BLaER1 (cell line): ENCODE results near the gene SETD6.
A peak's percentile ranks its signal among the peaks of the same experiment; 100 is the strongest.

Experiments used
- H3K27ac ChIP-seq: shearing (Covaris generic); formaldehyde crosslinking; 2 replicates; pipeline ENCODE4 v1.8.1; 2022
- H3K27me3 ChIP-seq: shearing (Covaris generic); formaldehyde crosslinking; 2 replicates; pipeline ENCODE4 v1.8.1; 2022
- H3K36me3 ChIP-seq: shearing (Covaris generic); formaldehyde crosslinking; 2 replicates; pipeline ENCODE4 v1.8.1; 2022
- H3K4me1 ChIP-seq: shearing (Covaris generic); formaldehyde crosslinking; 2 replicates; pipeline ENCODE4 v1.8.1; 2022
- H3K4me2 ChIP-seq: shearing (Covaris generic); formaldehyde crosslinking; 2 replicates; pipeline ENCODE4 v1.8.1; 2022
- H3K4me3 ChIP-seq: shearing (Covaris generic); formaldehyde crosslinking; 2 replicates; pipeline ENCODE4 v1.8.1; 2022
- H3K9ac ChIP-seq: shearing (Covaris generic); formaldehyde crosslinking; 2 replicates; pipeline ENCODE4 v1.8.1; 2022
- H3K9me3 ChIP-seq: shearing (Covaris generic); formaldehyde crosslinking; 2 replicates; pipeline ENCODE4 v1.8.1; 2022
- H4K20me1 ChIP-seq: shearing (Covaris generic); formaldehyde crosslinking; 2 replicates; pipeline ENCODE4 v1.8.1; 2022
- Cebpa-rat ChIP-seq: shearing (Covaris generic); IDR thresholded peaks from 2 replicates; pipeline ENCODE4 v1.8.1; 2022

SETD6 gene

DNA sequence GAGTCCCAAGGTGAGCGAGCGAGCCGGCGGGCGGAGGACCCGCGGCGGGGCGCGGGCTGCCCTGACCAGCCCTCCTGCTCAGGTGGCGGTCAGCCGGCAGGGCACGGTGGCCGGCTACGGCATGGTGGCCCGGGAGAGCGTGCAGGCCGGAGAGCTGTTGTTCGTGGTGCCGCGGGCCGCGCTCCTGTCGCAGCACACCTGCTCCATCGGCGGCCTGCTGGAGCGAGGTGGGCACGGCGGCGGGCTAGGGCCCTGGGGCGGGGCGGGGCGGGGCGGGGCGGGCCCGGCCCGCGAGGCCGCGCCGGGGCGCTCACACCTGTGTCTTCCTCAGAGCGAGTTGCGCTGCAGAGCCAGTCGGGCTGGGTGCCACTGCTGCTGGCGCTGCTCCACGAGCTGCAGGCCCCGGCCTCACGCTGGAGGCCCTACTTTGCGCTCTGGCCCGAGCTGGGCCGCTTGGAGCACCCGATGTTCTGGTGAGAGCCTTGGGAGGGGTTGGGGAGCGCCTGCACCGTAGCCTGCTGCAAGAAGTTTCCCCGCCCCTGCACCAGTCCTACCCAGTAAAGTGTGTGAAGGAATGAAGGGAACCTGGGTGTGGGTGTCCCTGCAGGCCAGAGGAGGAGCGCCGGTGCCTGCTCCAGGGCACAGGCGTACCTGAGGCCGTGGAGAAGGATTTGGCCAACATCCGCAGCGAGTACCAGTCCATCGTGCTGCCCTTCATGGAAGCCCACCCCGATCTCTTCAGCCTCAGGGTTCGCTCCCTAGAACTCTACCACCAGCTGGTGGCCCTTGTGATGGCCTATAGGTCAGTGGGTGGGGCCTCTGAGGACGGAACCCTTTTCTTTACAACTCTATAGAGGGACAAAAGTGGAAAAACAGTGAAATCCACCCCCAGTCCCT is 802 bp downstream of the SETD6 start:
- Histone ChIP-seq H3K27ac (peak overlapping the region; percentile 83), H3K27me3 (no peaks in the 10 kb centered on the region), H3K36me3 (peaks cover 48% of the 10 kb centered on the region), H3K4me1 (peaks cover 28% of the 10 kb centered on the region), H3K9me3 (no peaks in the 10 kb centered on the region), H3K4me2 (peak overlapping the region; percentile 83), H3K9ac (peak overlapping the region; percentile 83), H3K4me3 (peak overlapping the region; percentile 88), H4K20me1 (peaks cover 50% of the 10 kb centered on the region)
- TF ChIP-seq Cebpa-rat, result no peak

DNA sequence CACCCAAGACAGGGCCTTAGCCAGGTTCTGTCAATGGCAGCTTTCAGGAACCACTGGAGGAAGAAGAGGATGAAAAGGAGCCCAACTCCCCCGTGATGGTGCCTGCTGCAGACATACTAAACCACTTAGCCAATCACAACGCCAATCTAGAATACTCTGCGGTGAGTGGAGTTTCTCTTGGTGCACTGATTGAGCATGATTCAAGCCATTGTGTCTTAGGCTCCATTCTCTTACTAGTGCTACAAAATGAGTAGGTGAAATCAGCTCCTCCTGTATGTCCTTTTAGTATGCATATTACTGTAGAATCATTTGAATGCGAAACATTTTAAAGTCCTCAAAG is 1.4 kb downstream of the SETD6 start:
- Histone ChIP-seq H3K27ac (no peak overlapping the region), H3K9ac (peak overlapping the region; percentile 60; the same call in 1 of the 2 replicates), H3K4me3 (peak overlapping the region; percentile 88), H4K20me1 (peaks cover 56% of the 10 kb centered on the region), H3K27me3 (no peaks in the 10 kb centered on the region), H3K36me3 (peaks cover 54% of the 10 kb centered on the region), H3K9me3 (no peaks in the 10 kb centered on the region), H3K4me2 (peak overlapping the region; percentile 83), H3K4me1 (peaks cover 26% of the 10 kb centered on the region)
- TF ChIP-seq Cebpa-rat, result no peak

DNA sequence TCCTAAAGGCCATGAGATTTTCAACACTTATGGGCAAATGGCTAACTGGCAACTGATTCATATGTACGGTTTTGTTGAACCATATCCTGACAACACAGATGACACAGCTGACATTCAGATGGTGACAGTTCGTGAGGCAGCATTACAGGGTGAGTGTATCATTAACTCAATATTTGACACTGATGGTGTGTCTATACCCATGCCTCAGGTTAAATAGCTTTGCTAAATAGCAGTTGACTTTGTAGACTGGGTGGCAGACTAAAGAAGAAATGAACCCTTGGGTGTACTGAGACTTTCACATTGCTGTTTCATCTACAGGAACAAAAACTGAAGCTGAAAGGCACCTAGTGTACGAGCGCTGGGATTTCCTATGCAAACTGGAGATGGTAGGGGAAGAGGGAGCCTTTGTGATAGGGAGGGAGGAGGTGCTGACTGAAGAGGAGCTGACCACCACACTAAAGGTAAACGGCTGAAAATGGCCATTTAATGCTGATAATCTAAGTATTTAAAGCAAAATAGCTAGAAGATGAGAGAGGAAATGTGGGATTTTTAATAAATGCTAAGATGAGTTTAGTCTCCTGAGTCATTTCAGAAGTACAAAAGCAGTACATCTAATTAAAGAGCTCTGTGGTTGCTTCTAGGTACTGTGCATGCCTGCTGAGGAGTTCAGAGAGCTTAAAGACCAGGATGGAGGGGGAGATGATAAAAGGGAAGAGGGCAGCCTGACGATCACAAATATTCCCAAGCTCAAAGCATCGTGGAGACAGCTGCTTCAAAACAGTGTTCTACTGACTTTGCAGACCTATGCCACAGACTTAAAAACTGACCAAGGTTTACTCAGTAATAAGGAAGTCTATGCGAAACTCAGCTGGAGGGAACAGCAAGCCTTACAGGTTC is 3.0 kb downstream of the SETD6 start:
- peaks cover 18% of the 10 kb centered on the region for H3K4me1 ChIP-seq
- H3K36me3 ChIP-seq, result peaks cover 70% of the 10 kb centered on the region
- no peaks in the 10 kb centered on the region for H3K27me3 ChIP-seq
- H3K9ac ChIP-seq, result no peak overlapping the region
- peaks cover 64% of the 10 kb centered on the region for H4K20me1 ChIP-seq
- H3K4me2 ChIP-seq, result no peak overlapping the region
- TF ChIP-seq Cebpa-rat, result no peak
- H3K27ac ChIP-seq, result no peak overlapping the region
- no peaks in the 10 kb centered on the region for H3K9me3 ChIP-seq
- H3K4me3 ChIP-seq, result no peak overlapping the region

DNA sequence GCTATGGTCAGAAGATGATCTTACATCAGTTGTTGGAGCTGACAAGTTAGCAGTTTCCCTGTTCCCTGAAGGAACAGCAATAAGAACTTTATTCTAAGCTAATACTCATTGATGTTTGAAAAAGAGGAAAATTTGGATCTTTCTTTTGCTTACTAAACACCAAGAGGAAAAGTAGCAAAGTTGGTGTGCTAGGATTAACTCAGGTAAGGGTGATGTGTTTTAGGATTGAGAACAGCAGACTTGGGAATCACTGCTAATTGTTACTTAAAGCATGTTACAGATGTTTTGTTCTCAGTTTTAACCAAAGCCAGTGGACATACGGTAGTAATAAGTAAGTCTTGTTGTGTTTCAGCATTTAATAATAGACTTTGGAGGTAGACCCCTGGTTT is 3.7 kb downstream of the SETD6 start:
- Histone ChIP-seq H3K9me3 (no peaks in the 10 kb centered on the region), H3K4me1 (peaks cover 18% of the 10 kb centered on the region), H3K36me3 (peaks cover 76% of the 10 kb centered on the region), H3K9ac (no peak overlapping the region), H3K4me3 (no peak overlapping the region), H3K4me2 (no peak overlapping the region), H3K27ac (no peak overlapping the region), H4K20me1 (peaks cover 70% of the 10 kb centered on the region), H3K27me3 (no peaks in the 10 kb centered on the region)
- no peak for TF ChIP-seq Cebpa-rat

DNA sequence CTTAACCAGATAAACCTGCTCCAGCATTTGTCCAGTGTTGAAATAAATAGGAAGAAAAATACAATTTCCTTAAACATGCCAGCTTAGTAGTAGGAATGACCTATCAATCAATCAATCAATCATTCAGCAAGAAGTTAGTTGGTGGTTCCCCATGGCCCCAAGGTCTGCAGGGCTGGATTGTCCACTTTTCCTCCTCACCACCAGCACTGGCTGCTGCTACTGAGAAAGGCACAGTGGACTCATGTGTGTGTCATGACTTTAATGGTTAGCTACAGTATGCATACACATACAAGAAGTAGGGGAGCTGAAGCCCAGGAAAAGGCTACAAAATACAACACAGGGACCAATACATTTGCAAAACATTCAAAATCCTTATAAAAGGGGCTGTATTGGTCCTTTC is 4.4 kb downstream of the SETD6 start:
- no peak overlapping the region for H3K4me2 ChIP-seq
- H3K9me3 ChIP-seq, result no peaks in the 10 kb centered on the region
- H4K20me1 ChIP-seq, result peaks cover 77% of the 10 kb centered on the region
- peaks cover 83% of the 10 kb centered on the region for H3K36me3 ChIP-seq
- H3K4me1 ChIP-seq, result peaks cover 17% of the 10 kb centered on the region
- no peaks in the 10 kb centered on the region for H3K27me3 ChIP-seq
- no peak overlapping the region for H3K9ac ChIP-seq
- no peak for TF ChIP-seq Cebpa-rat
- H3K27ac ChIP-seq, result no peak overlapping the region
- no peak overlapping the region for H3K4me3 ChIP-seq

DNA sequence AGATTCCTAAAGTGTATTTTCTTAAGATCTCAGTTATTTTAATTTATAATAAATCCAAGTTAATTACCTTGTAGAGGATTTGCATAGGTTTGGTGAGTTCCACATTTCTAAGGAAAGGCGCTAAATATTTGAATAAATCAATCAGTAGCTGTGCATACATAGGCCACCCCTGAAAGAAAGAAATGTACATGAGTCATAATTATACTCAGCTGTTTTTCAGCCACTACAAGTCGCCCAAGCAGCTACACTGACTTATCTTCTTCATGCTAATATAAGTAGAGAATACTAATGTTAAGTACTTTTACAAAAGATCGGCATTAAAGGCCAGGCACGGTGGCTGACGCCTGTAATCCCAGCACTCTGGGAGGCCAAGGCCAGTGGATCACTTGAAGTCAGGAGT is 14.9 kb downstream of the SETD6 start:
- H3K27ac ChIP-seq, result no peak overlapping the region
- H3K4me3 ChIP-seq, result no peak overlapping the region
- peaks cover 87% of the 10 kb centered on the region for H4K20me1 ChIP-seq
- no peaks in the 10 kb centered on the region for H3K4me1 ChIP-seq
- no peak overlapping the region for H3K4me2 ChIP-seq
- no peaks in the 10 kb centered on the region for H3K27me3 ChIP-seq
- H3K9me3 ChIP-seq, result no peaks in the 10 kb centered on the region
- H3K9ac ChIP-seq, result no peak overlapping the region
- peaks cover 99% of the 10 kb centered on the region for H3K36me3 ChIP-seq
- no peak for TF ChIP-seq Cebpa-rat

DNA sequence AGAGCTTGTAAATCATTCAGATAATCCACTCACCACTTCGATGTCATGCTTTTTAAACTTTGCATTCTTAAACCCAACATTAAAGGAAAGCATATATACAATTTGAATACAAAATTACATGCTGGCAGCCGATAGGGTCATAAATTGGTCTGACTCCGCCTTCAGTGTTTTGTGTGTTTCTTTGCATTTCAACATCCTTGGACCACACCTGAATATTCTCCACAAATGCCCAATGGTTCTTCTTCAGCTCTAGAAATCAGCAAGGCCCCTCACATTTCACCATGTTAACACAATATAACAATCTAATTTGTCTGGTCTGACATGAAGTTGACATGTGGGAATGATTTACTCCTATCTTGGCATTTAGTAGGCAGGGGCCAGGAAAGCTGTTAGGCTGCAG is 17.1 kb downstream of the SETD6 start:
- H3K4me3 ChIP-seq, result no peak overlapping the region
- no peaks in the 10 kb centered on the region for H3K4me1 ChIP-seq
- peaks cover 82% of the 10 kb centered on the region for H4K20me1 ChIP-seq
- no peak overlapping the region for H3K27ac ChIP-seq
- TF ChIP-seq Cebpa-rat, result no peak
- H3K4me2 ChIP-seq, result no peak overlapping the region
- H3K36me3 ChIP-seq, result peaks cover 99% of the 10 kb centered on the region
- H3K9ac ChIP-seq, result no peak overlapping the region
- no peaks in the 10 kb centered on the region for H3K9me3 ChIP-seq
- H3K27me3 ChIP-seq, result no peaks in the 10 kb centered on the region

DNA sequence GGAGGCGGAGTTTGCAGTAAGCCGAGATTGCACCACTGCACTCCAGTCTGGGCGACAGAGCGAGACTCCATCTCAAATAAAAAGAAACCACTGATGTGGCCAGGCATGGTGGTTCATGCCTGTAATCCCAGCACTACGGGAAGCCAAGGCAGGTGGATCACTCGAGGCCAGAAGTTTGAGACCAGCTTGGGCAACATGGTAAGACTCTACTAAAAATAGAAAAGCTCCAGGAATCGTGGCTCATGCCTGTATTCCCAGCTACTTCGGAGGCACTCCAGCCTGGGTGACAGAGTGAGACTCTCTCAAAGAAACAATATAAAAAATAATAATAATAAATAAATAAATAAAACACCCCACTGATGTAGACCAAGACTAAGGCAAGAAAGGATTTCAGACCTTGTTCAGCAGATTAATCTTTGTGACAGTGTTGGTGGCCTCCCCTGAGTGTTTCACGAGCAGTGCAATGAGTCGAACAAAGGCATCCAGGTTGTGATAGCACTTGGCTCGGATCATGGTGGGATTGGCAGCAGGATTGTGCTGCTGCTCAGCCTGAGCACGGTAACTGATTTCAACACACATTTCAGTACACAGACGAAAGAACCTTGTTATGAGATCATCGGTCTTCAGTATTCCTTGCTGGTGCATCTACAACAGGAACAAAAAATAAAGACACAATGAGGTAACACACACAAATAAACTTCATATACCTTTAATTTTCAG is 18.6 kb downstream of the SETD6 start:
- TF ChIP-seq Cebpa-rat, result no peak
- H3K36me3 ChIP-seq, result peaks cover 99% of the 10 kb centered on the region

DNA sequence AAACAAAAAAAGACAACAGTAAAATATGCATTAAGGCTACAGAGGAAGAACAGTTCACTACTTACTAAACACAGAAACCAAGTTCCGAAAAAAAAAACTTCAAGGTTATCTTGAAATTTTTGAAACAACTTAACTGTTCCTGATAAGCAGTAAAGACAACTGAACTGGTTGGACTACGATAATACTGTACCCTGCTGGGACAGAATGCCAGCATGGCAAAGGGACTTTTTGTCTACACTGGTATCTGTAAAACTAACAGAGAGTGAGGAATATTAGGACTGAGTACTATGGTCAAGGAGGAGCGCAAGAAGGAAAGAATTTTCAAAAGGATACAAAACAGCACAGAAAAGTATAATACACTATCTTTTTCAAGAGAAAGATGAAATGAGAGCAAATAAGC is 19.8 kb downstream of the SETD6 start:
- no peak overlapping the region for H3K27ac ChIP-seq
- peaks cover 99% of the 10 kb centered on the region for H3K36me3 ChIP-seq
- H3K4me1 ChIP-seq, result no peaks in the 10 kb centered on the region
- no peak overlapping the region for H3K4me3 ChIP-seq
- H3K4me2 ChIP-seq, result no peak overlapping the region
- H3K9me3 ChIP-seq, result no peaks in the 10 kb centered on the region
- H3K9ac ChIP-seq, result no peak overlapping the region
- TF ChIP-seq Cebpa-rat, result no peak
- no peaks in the 10 kb centered on the region for H3K27me3 ChIP-seq
- peaks cover 82% of the 10 kb centered on the region for H4K20me1 ChIP-seq

More for the DNA sequence above, 18.6 kb downstream of the SETD6 start:
- H4K20me1 ChIP-seq, result peaks cover 80% of the 10 kb centered on the region
- no peak overlapping the region for H3K9ac ChIP-seq
- no peak overlapping the region for H3K4me2 ChIP-seq
- H3K4me1 ChIP-seq, result no peaks in the 10 kb centered on the region
- no peak overlapping the region for H3K4me3 ChIP-seq
- H3K27me3 ChIP-seq, result no peaks in the 10 kb centered on the region
- H3K9me3 ChIP-seq, result no peaks in the 10 kb centered on the region
- no peak overlapping the region for H3K27ac ChIP-seq
